IMR-90 (cell line): Measurements from ENCODE around the gene CDC42BPA. TPM values are rescaled to one million over a fixed set of nuclear protein-coding genes. Genes with fewer than 3 reads are reported as not detected.

ENCODE experiments used
- ATAC-seq: fragments of 200-7000 bp; cut with Tn5 transposase; 2 replicates; pipeline ENCODE4 v1.9.1; 2020; ENCODE audit warnings: low read depth, mild to moderate bottlenecking, moderate library complexity
- BruUV-seq: library from RNA; stranded (reverse); fragments of 400-500 nt; replicated peaks from 2 replicates; lab custom pipeline; 2021; lab: Mats Ljungman, UMichigan
- CTCF ChIA-PET: fragments of 300-600 bp; formaldehyde crosslinking; extraction: SDS; loops from one replicate; lab custom pipeline; 2021; ENCODE audit warnings: antibody characterized with exemption; lab: Yijun Ruan, JAX
- POLR2A ChIA-PET: fragments of 300-600 bp; sonication (Branson Sonifier 250); formaldehyde crosslinking; loops from one replicate; lab custom pipeline; 2022; ENCODE audit warnings: antibody characterized with exemption; ENCODE audit not compliant: unreplicated experiment; lab: Charles Lee
- DNase-seq: peaks from one replicate; pipeline ENCODE4 v3.0.0; 2013
- H2AFZ ChIP-seq: replicated peaks from 2 replicates; pipeline ENCODE3; 2013; ENCODE audit warnings: low read length, mild to moderate bottlenecking; ENCODE audit not compliant: poor library complexity
- H2AK5ac ChIP-seq: 2 replicates; pipeline ENCODE4 v1.6.1; 2013; ENCODE audit warnings: low read depth, low read length, inconsistent platforms
- H2AK9ac ChIP-seq: replicated peaks from 2 replicates; pipeline ENCODE3; 2013; ENCODE audit warnings: mild to moderate bottlenecking, low read depth, low read length, moderate library complexity; ENCODE audit not compliant: poor library complexity
- H2BK120ac ChIP-seq: 2 replicates; pipeline ENCODE4 v1.6.1; 2013; ENCODE audit warnings: low read depth, low read length, inconsistent platforms
- H2BK15ac ChIP-seq: 3 replicates; pipeline ENCODE4 v1.6.1; 2013; ENCODE audit warnings: low read depth, low read length, inconsistent platforms
- H2BK20ac ChIP-seq: 2 replicates; pipeline ENCODE4 v1.6.1; 2013; ENCODE audit warnings: low read depth, mild to moderate bottlenecking, inconsistent platforms, low read length, moderate library complexity
- H2BK5ac ChIP-seq: 2 replicates; pipeline ENCODE4 v1.6.1; 2013; ENCODE audit warnings: mild to moderate bottlenecking, low read depth, low read length, inconsistent platforms; ENCODE audit not compliant: poor library complexity, severe bottlenecking
- H3K14ac ChIP-seq: replicated peaks from 2 replicates; pipeline ENCODE4 v1.6.1; 2013; ENCODE audit warnings: low read depth, low read length, inconsistent platforms
- H3K18ac ChIP-seq: 2 replicates; pipeline ENCODE4 v1.6.1; 2013; ENCODE audit warnings: low read depth, low read length, control low read depth
- H3K23ac ChIP-seq: 2 replicates; pipeline ENCODE4 v1.6.1; 2013; ENCODE audit warnings: low read depth, low read length, inconsistent platforms
- H3K27ac ChIP-seq: 2 replicates; pipeline ENCODE4 v1.5.1; 2013; ENCODE audit warnings: mild to moderate bottlenecking, control low read depth, low read length; ENCODE audit not compliant: insufficient read depth
- H3K27me3 ChIP-seq: 2 replicates; pipeline ENCODE4 v1.6.1; 2013; ENCODE audit warnings: low read length; ENCODE audit not compliant: control insufficient read depth, insufficient read depth
- H3K36me3 ChIP-seq: 2 replicates; pipeline ENCODE4 v1.6.1; 2013; ENCODE audit warnings: low read length, mixed read lengths; ENCODE audit not compliant: control insufficient read depth, insufficient read depth
- H3K4ac ChIP-seq: 2 replicates; pipeline ENCODE4 v1.6.1; 2013; ENCODE audit warnings: low read depth, low read length, inconsistent platforms
- H3K4me1 ChIP-seq: 2 replicates; pipeline ENCODE4 v1.6.1; 2013; ENCODE audit warnings: low read length, mixed read lengths; ENCODE audit not compliant: control insufficient read depth, insufficient read depth
- H3K4me2 ChIP-seq: 2 replicates; pipeline ENCODE4 v1.6.1; 2013; ENCODE audit warnings: low read depth, mild to moderate bottlenecking, control low read depth, low read length, moderate library complexity
- H3K4me3 ChIP-seq: 2 replicates; pipeline ENCODE4 v1.5.1; 2013; ENCODE audit warnings: low read depth, mild to moderate bottlenecking, control low read depth, low read length, moderate library complexity; ENCODE audit not compliant: insufficient read depth
- H3K56ac ChIP-seq: 2 replicates; pipeline ENCODE4 v1.6.1; 2013; ENCODE audit warnings: low read length, inconsistent platforms; ENCODE audit not compliant: insufficient read depth; ENCODE audit errors: extremely low read depth
- H3K79me1 ChIP-seq, 2 experiments: 2 replicates each; pipeline ENCODE4 v1.6.1; 2013; ENCODE audit warnings: low read length in 2 of 2, inconsistent platforms in 1 of 2, low read depth in 1 of 2
- H3K9ac ChIP-seq: 2 replicates; pipeline ENCODE4 v1.6.1; 2013; ENCODE audit warnings: low read depth, low read length, control low read depth
- H3K9me1 ChIP-seq: 2 replicates; pipeline ENCODE4 v1.6.1; 2013; ENCODE audit warnings: low read length, inconsistent platforms; ENCODE audit not compliant: insufficient read depth
- H3K9me3 ChIP-seq: 2 replicates; pipeline ENCODE4 v1.6.1; 2013; ENCODE audit warnings: low read length; ENCODE audit not compliant: control insufficient read depth, insufficient read depth
- H4K20me1 ChIP-seq: 2 replicates; pipeline ENCODE4 v1.6.1; 2013; ENCODE audit warnings: low read length, inconsistent platforms; ENCODE audit not compliant: insufficient read depth
- H4K5ac ChIP-seq: 2 replicates; pipeline ENCODE4 v1.6.1; 2013; ENCODE audit warnings: mild to moderate bottlenecking, low read depth, low read length, control low read depth
- H4K8ac ChIP-seq, 2 experiments: 2 replicates each; pipeline ENCODE4 v1.6.1; 2013; ENCODE audit warnings: low read depth in 2 of 2, low read length in 2 of 2, control low read depth in 1 of 2, inconsistent platforms in 1 of 2
- H4K91ac ChIP-seq: 2 replicates; pipeline ENCODE4 v1.6.1; 2013; ENCODE audit warnings: low read depth, low read length, inconsistent platforms; ENCODE audit not compliant: insufficient read depth
- BHLHE40 ChIP-seq: fragments of 150-350 bp; IDR thresholded peaks from 2 replicates; pipeline ENCODE4 v1.6.1; 2016; ENCODE audit warnings: mild to moderate bottlenecking, low read depth, low read length
- CEBPB ChIP-seq: IDR thresholded peaks from 2 replicates; pipeline ENCODE4 v1.6.1; 2012; ENCODE audit warnings: low read depth, low read length, improper control_type of control experiment
- CHD1 ChIP-seq: IDR thresholded peaks from 2 replicates; pipeline ENCODE4 v1.6.1; 2012; ENCODE audit warnings: low read depth, low read length, improper control_type of control experiment
- FOS ChIP-seq: fragments of 150-350 bp; IDR thresholded peaks from 2 replicates; pipeline ENCODE4 v1.6.1; 2016; ENCODE audit warnings: low read depth, low read length
- MAFK ChIP-seq: IDR thresholded peaks from 2 replicates; pipeline ENCODE4 v1.6.1; 2012; ENCODE audit warnings: low read depth, low read length, improper control_type of control experiment
- MAZ ChIP-seq: IDR thresholded peaks from 2 replicates; pipeline ENCODE4 v1.6.1; 2012; ENCODE audit warnings: low read depth, mild to moderate bottlenecking, low read length, improper control_type of control experiment, moderate library complexity, borderline replicate concordance
- MXI1 ChIP-seq: IDR thresholded peaks from 2 replicates; pipeline ENCODE4 v1.6.1; 2012; ENCODE audit warnings: low read depth, mild to moderate bottlenecking, low read length, moderate library complexity, borderline replicate concordance
- POLR2A ChIP-seq: IDR thresholded peaks from 2 replicates; pipeline ENCODE4 v1.6.1; 2012; ENCODE audit warnings: mild to moderate bottlenecking, low read depth, low read length
- RCOR1 ChIP-seq: IDR thresholded peaks from 2 replicates; pipeline ENCODE4 v1.6.1; 2012; ENCODE audit warnings: mild to moderate bottlenecking, low read length, improper control_type of control experiment; ENCODE audit not compliant: insufficient replicate concordance
- WGBS, 2 experiments: methylation state at CpG; one replicate each; pipeline versions ENCODE4 v1.1.5 to v1.1.7; 2013; ENCODE audit warnings: missing lambda C conversion rate in 2 of 2; ENCODE audit not compliant: insufficient read length in 1 of 2; ENCODE audit errors: extremely low coverage in 2 of 2; 5-methylcytosine and 5-hydroxymethylcytosine counted together
- dilution Hi-C: fragments of 300-500 bp; cut with HindIII; formaldehyde crosslinking; loops from one replicate; pipeline ENCODE4 v1.14.3; 2018; ENCODE audit warnings: low sequenced_read_pairs; ENCODE audit not compliant: unreplicated experiment
- in situ Hi-C: fragments of 300-500 bp; cut with MboI; formaldehyde crosslinking; loops from 3 replicates; pipeline ENCODE4 v1.14.3; 2019; ENCODE audit warnings: low sequenced_read_pairs, inconsistent platforms, mixed read lengths
- intact Hi-C: fragments of 100-400 bp; cut with micrococcal nuclease; formaldehyde crosslinking; loops from 2 replicates; pipeline ENCODE4 v1.10.0; 2022
- polyA plus RNA-seq, 3 experiments: library from polyadenylated mRNA; depleted of rRNA; stranded (reverse); fragments of >200 nt; gene quantifications; 2 replicates each; pipeline ENCODE4 v1.2.3, GENCODE V29; 2012; ENCODE audit warnings: low replicate concordance in 1 of 3
- total RNA-seq: library from RNA; depleted of rRNA; stranded (reverse); fragments of >200 nt; gene quantifications from 2 replicates; pipeline ENCODE4 v1.2.3, GENCODE V29; 2012
- TF ChIP-seq, protein P1 (sequence below): fragments of 150-350 bp; IDR thresholded peaks from 2 replicates; pipeline ENCODE4 v1.6.1; 2016; ENCODE audit warnings: low read depth, mild to moderate bottlenecking, low read length, moderate library complexity, borderline replicate concordance

The CDC42BPA gene
- total and polyA plus RNA-seq, 2 of the 4 experiments (the other 2 are of a cell fraction): 9.4 to 27.8 TPM

DNA sequence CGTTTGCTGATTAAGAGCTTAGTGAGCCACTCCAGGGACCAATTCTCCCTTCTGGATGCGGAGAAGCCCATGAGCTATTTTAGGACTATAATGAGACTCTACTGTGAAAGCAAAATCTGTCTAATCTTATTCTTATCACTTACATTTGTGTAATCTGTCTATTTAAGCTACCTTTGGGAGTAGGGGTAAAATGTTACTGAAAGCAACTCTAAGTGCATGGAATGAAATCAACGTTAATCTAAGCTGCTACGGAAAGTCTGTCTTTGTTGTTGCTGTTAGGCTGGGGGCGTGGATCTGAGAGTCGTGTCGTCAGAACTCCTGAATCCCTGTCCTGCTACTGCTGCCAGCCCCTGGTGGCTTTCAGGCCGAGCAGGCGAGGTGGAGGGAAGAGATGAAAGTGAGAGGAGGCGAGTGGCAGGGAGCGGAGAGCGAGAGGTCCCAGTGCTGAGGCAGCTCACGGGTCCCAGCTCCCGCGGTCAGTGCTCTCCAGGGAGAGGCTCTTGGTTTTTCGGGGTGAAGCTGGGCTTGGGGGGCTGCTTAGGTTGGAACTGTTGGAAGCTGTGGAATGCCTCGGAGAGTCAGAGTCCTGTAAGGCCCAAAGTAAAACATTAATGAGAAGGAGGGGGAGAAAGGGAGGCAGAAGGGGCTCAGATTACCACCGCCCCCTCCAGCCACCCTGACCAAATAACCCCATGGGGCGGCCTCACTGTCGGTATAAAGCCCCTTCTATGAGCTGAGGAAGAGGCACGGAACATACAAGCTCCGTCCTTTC is 324.3 kb downstream of the CDC42BPA start (continued):
- TF ChIP-seq FOS: no peak

DNA sequence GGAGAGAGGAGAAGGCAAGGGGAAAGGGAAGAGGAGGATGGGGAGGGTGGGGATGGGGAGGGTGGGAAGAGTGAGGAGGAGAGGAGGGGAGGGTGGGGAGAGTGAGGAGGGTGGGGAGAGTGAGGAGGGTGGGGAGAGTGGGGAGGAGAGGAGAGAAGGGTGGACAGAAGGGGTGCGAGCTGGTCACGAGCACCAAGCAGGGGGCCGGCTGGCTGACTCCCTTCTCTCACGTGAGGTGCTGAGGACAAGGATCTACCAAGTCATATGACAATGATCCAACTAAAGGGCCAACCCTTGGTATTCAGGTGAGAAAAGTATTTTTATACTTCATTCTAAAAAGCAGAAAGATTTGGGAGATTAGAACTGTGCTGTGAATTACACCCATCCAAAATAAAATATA is 326.4 kb downstream of the CDC42BPA start:
- in situ Hi-C loops: no loop called here
- Histone ChIP-seq H3K14ac (no peak overlapping the region), H3K9ac (no peak overlapping the region), H2BK15ac (no peak overlapping the region), H3K4me1 (no peaks in the 10 kb centered on the region; the same call in 1 of the 2 replicates), H3K36me3 (peaks cover 27% of the 10 kb centered on the region), H3K27me3 (no peaks in the 10 kb centered on the region), H3K4me3 (no peak overlapping the region), H3K27ac (no peak overlapping the region), H2AK5ac (no peak overlapping the region), H2AK9ac (no peak overlapping the region), H4K20me1 (no peaks in the 10 kb centered on the region), H4K91ac (no peak overlapping the region), H2AFZ (no peak overlapping the region), H4K5ac (no peak overlapping the region), H3K56ac (no peak overlapping the region), H3K23ac (no peak overlapping the region), H3K9me3 (no peaks in the 10 kb centered on the region), H3K4me2 (no peak overlapping the region), H3K4ac (no peak overlapping the region), H2BK5ac (no peak overlapping the region), H3K18ac (no peak overlapping the region), H2BK120ac (no peak overlapping the region), H4K8ac (no peak overlapping the region), H3K79me1 (no peaks in the 10 kb centered on the region), H2BK20ac (no peak overlapping the region), H3K9me1 (no peaks in the 10 kb centered on the region; the same call in 1 of the 2 replicates)
- TF ChIP-seq MAFK: no peak
- no peak for TF ChIP-seq POLR2A
- no peak for TF ChIP-seq FOS
- no peak for TF ChIP-seq BHLHE40
- TF ChIP-seq, protein P1, sequence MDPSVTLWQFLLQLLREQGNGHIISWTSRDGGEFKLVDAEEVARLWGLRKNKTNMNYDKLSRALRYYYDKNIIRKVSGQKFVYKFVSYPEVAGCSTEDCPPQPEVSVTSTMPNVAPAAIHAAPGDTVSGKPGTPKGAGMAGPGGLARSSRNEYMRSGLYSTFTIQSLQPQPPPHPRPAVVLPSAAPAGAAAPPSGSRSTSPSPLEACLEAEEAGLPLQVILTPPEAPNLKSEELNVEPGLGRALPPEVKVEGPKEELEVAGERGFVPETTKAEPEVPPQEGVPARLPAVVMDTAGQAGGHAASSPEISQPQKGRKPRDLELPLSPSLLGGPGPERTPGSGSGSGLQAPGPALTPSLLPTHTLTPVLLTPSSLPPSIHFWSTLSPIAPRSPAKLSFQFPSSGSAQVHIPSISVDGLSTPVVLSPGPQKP: no peak
- no peak for TF ChIP-seq CHD1
- TF ChIP-seq MXI1: no peak
- TF ChIP-seq RCOR1: no peak
- no peak for TF ChIP-seq MAZ
- no peak for TF ChIP-seq CEBPB
- dilution Hi-C loops: no loop called here
- CTCF ChIA-PET: no interaction called here
- intact Hi-C loops: loop anchor here (5.0 kb wide), 1 partner anchor 445 kb away; no protein-coding TSS in a partner anchor
- DNase-seq (no peak), ATAC-seq (no peak)
- no CpG with 5 or more reads among the region's 4 CpGs for WGBS, 2 experiments
- BruUV-seq: no TSS peak
- POLR2A ChIA-PET: no interaction called here
